Hepatocyte (in vitro differentiated cells): ENCODE measurements around the gene PAAF1. TPM values are rescaled to one million over a fixed set of nuclear protein-coding genes. Genes with fewer than 3 reads are reported as not detected.

Experiments
- DNase-seq: peaks from one replicate; pipeline ENCODE4 v3.0.0-alpha.2; 2016; ENCODE audit warnings: low spot score
- H2AFZ ChIP-seq: fragments of 200-600 bp; sonication (generic); 2 replicates; pipeline ENCODE4 v1.6.0; 2016; ENCODE audit warnings: antibody characterized with exemption, mild to moderate bottlenecking
- H3K27ac ChIP-seq: fragments of 200-600 bp; sonication (generic); 2 replicates; pipeline ENCODE4 v1.5.1; 2016; ENCODE audit warnings: mild to moderate bottlenecking
- H3K27me3 ChIP-seq: fragments of 200-600 bp; sonication (generic); 2 replicates; pipeline ENCODE4 v1.6.1; 2016
- H3K36me3 ChIP-seq: fragments of 200-600 bp; sonication (generic); replicated peaks from 2 replicates; pipeline ENCODE4 v1.5.1; 2016; ENCODE audit warnings: low read depth; ENCODE audit not compliant: insufficient read depth
- H3K4me1 ChIP-seq: fragments of 200-600 bp; sonication (generic); 2 replicates; pipeline ENCODE4 v1.5.1; 2016; ENCODE audit warnings: mild to moderate bottlenecking, moderate library complexity; ENCODE audit not compliant: insufficient read depth
- H3K4me2 ChIP-seq: fragments of 200-600 bp; sonication (generic); 2 replicates; pipeline ENCODE4 v1.6.0; 2016
- H3K4me3 ChIP-seq: fragments of 200-600 bp; sonication (generic); 2 replicates; pipeline ENCODE4 v1.5.1; 2016; ENCODE audit warnings: mild to moderate bottlenecking
- H3K79me2 ChIP-seq: fragments of 200-600 bp; sonication (generic); 2 replicates; pipeline ENCODE4 v1.6.0; 2017; ENCODE audit warnings: mild to moderate bottlenecking
- H3K9me2 ChIP-seq: fragments of 200-600 bp; sonication (generic); replicated peaks from 2 replicates; pipeline ENCODE4 v1.6.0; 2017; ENCODE audit warnings: mild to moderate bottlenecking; ENCODE audit not compliant: insufficient read depth
- H3K9me3 ChIP-seq: fragments of 200-600 bp; sonication (generic); 2 replicates; pipeline ENCODE4 v1.5.1; 2016; ENCODE audit warnings: low read depth, mild to moderate bottlenecking
- H4K20me1 ChIP-seq: fragments of 200-600 bp; sonication (generic); 2 replicates; pipeline ENCODE4 v1.6.0; 2016; ENCODE audit warnings: mild to moderate bottlenecking; ENCODE audit not compliant: insufficient read depth, poor library complexity, severe bottlenecking
- EZH2 ChIP-seq: fragments of 200-600 bp; sonication (generic); IDR thresholded peaks from 2 replicates; pipeline ENCODE4 v1.6.1; 2016; ENCODE audit warnings: antibody characterized with exemption, mild to moderate bottlenecking, borderline replicate concordance
- EZH2phosphoT487 ChIP-seq: fragments of 200-600 bp; sonication (generic); IDR thresholded peaks from one replicate; pipeline ENCODE4 v1.6.1; 2018; ENCODE audit warnings: antibody characterized with exemption, mild to moderate bottlenecking, low read depth, moderate library complexity; ENCODE audit not compliant: unreplicated experiment, severe bottlenecking
- WGBS: methylation state at CpG from one replicate; pipeline ENCODE4 v1.1.6; 2016; ENCODE audit warnings: low lambda C conversion rate; ENCODE audit errors: missing lambda C conversion rate; 5-methylcytosine and 5-hydroxymethylcytosine counted together
- polyA plus RNA-seq: library from polyadenylated mRNA; unstranded; fragments of >200 nt; fragmentation: Nextera tagmentation; extraction: Ambion mirVana; gene quantifications from 2 replicates; pipeline ENCODE4 v1.2.1, GENCODE V29; 2016
- total RNA-seq: library from RNA; depleted of rRNA; stranded (reverse); fragments of >200 nt; gene quantifications from 2 replicates; pipeline ENCODE4 v1.2.3, GENCODE V29; 2014
- TF ChIP-seq, protein P1 (sequence below): fragments of 200-600 bp; sonication (generic); IDR thresholded peaks from 2 replicates; pipeline ENCODE4 v1.5.1; 2016; ENCODE audit warnings: antibody characterized with exemption, mild to moderate bottlenecking; ENCODE audit not compliant: poor library complexity

PAAF1 gene
- total and polyA plus RNA-seq, 2 experiments from 2014 or later, result 16.0 to 31.0 TPM

DNA sequence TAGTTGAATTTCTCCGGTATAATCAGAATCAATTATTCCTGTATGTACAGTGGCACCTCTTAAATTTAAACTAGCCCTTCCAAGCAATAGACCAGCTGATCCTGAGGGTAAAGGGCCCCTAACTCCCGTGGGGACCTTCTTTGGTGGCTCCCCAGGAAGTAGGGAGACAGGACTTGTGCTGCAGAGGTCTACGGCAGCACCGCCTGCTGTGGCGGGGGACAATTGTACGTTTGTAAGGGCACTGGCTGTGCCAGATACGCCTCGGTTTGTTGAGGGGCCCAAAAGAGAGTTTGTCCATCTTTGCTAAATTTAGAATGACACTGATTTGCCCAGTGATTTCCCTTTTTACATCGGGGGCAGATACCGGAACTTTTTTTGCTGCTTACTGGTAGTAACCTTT, 68.1 kb downstream of the PAAF1 start:
- TF ChIP-seq EZH2phosphoT487 (no peak), EZH2 (no peak)
- TF ChIP-seq, protein P1, sequence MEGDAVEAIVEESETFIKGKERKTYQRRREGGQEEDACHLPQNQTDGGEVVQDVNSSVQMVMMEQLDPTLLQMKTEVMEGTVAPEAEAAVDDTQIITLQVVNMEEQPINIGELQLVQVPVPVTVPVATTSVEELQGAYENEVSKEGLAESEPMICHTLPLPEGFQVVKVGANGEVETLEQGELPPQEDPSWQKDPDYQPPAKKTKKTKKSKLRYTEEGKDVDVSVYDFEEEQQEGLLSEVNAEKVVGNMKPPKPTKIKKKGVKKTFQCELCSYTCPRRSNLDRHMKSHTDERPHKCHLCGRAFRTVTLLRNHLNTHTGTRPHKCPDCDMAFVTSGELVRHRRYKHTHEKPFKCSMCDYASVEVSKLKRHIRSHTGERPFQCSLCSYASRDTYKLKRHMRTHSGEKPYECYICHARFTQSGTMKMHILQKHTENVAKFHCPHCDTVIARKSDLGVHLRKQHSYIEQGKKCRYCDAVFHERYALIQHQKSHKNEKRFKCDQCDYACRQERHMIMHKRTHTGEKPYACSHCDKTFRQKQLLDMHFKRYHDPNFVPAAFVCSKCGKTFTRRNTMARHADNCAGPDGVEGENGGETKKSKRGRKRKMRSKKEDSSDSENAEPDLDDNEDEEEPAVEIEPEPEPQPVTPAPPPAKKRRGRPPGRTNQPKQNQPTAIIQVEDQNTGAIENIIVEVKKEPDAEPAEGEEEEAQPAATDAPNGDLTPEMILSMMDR, result no peak
- Histone ChIP-seq H2AFZ (no peak overlapping the region), H3K9me3 (no peaks in the 10 kb centered on the region), H3K9me2 (no peaks in the 10 kb centered on the region), H3K36me3 (no peaks in the 10 kb centered on the region), H4K20me1 (no peaks in the 10 kb centered on the region), H3K79me2 (no peaks in the 10 kb centered on the region), H3K27ac (no peak overlapping the region), H3K27me3 (no peaks in the 10 kb centered on the region), H3K4me3 (no peak overlapping the region), H3K4me1 (no peaks in the 10 kb centered on the region), H3K4me2 (no peak overlapping the region)
- no peak for DNase-seq
- 90% methylated on average over 10 of the region's 10 CpGs for WGBS

- no peaks in the 10 kb centered on the region for H3K4me1 ChIP-seq
- TF ChIP-seq EZH2phosphoT487, result no peak
- TF ChIP-seq, protein P1, result no peak
- TF ChIP-seq EZH2, result no peak
Measured at GRCh38 chr11:73945396-73945795, 68.6 kb downstream of the PAAF1 start.

GRCh38 chr11:73946798-73947458, 70.1 kb downstream of the PAAF1 start:
- Histone ChIP-seq H3K36me3 (no peaks in the 10 kb centered on the region), H2AFZ (no peak overlapping the region), H3K9me3 (no peaks in the 10 kb centered on the region), H3K9me2 (no peaks in the 10 kb centered on the region), H3K27me3 (no peaks in the 10 kb centered on the region), H3K4me3 (no peak overlapping the region), H3K27ac (no peak overlapping the region), H3K4me2 (no peak overlapping the region), H3K4me1 (no peaks in the 10 kb centered on the region), H4K20me1 (no peaks in the 10 kb centered on the region), H3K79me2 (no peaks in the 10 kb centered on the region)
- no peak for DNase-seq
- WGBS, result 83% methylated on average over 13 of the region's 13 CpGs
- TF ChIP-seq EZH2phosphoT487 (no peak), EZH2 (no peak)
- TF ChIP-seq, protein P1, result no peak

More at GRCh38 chr11:73945396-73945795, 68.6 kb downstream of the PAAF1 start:
- no peak for DNase-seq
- H3K27me3 ChIP-seq, result no peaks in the 10 kb centered on the region
- H3K4me3 ChIP-seq, result no peak overlapping the region
- H4K20me1 ChIP-seq, result no peaks in the 10 kb centered on the region
- H3K9me2 ChIP-seq, result no peaks in the 10 kb centered on the region
- no peaks in the 10 kb centered on the region for H3K36me3 ChIP-seq
- H3K79me2 ChIP-seq, result no peaks in the 10 kb centered on the region
- H3K4me2 ChIP-seq, result no peak overlapping the region
- no peaks in the 10 kb centered on the region for H3K9me3 ChIP-seq
- H3K27ac ChIP-seq, result no peak overlapping the region
- 69% methylated on average over 4 of the region's 4 CpGs for WGBS
- H2AFZ ChIP-seq, result no peak overlapping the region
